22Rv1 (cell line): Measurements from ENCODE around the gene ZNF844.
"Not testable (repeated sequence)": the region's sequence is repeated elsewhere in the genome, so short reads cannot be mapped to it uniquely, and the experiment has no call there.

Experiments
- H3K27ac ChIP-seq: fragments of 450-650 bp; 2 replicates; pipeline ENCODE4 v1.5.1; 2017
- ZFX ChIP-seq: fragments of 450-650 bp; IDR thresholded peaks from 2 replicates; pipeline ENCODE4 v1.6.1; 2017; ENCODE audit warnings: antibody characterized with exemption, borderline replicate concordance
- TF ChIP-seq, protein P1 (sequence below): fragments of 450-650 bp; IDR thresholded peaks from 2 replicates; pipeline ENCODE4 v1.5.1; 2017; ENCODE audit warnings: mild to moderate bottlenecking

Gene ZNF844

DNA sequence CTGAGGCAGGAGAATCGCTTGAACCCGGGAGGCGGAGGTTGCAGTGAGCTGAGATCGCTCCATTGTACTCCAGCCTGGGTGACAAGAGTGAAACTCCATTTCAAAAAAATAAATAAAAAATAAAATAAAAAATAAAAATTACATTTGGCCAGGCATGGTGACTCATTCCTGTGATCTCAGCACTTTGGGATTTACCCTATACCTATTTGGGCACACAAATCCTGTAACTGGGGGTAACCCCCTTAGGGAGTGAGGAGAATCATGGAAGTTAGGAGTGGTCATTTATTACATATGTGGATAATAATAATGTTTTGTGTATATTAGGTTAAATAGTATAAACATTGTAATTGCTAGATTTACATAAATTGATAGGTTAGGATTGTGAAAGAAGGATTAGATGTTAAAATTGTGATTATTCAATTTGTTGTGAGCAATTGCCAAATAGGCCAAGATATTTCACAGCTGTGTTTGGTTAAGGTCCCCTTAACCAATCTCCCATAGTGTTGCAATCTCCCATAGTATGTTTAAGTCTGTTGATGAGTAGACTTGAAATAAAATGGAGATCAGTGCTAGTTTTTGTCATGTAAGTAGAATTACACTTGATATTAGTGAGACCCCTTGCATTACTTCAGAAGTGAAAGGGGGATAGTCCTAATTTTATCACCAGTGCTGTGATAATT lies 30.7 kb downstream of the ZNF844 start:
- no peak overlapping the region for H3K27ac ChIP-seq
- TF ChIP-seq ZFX: no peak
- TF ChIP-seq, protein P1, sequence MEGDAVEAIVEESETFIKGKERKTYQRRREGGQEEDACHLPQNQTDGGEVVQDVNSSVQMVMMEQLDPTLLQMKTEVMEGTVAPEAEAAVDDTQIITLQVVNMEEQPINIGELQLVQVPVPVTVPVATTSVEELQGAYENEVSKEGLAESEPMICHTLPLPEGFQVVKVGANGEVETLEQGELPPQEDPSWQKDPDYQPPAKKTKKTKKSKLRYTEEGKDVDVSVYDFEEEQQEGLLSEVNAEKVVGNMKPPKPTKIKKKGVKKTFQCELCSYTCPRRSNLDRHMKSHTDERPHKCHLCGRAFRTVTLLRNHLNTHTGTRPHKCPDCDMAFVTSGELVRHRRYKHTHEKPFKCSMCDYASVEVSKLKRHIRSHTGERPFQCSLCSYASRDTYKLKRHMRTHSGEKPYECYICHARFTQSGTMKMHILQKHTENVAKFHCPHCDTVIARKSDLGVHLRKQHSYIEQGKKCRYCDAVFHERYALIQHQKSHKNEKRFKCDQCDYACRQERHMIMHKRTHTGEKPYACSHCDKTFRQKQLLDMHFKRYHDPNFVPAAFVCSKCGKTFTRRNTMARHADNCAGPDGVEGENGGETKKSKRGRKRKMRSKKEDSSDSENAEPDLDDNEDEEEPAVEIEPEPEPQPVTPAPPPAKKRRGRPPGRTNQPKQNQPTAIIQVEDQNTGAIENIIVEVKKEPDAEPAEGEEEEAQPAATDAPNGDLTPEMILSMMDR: no peak

DNA sequence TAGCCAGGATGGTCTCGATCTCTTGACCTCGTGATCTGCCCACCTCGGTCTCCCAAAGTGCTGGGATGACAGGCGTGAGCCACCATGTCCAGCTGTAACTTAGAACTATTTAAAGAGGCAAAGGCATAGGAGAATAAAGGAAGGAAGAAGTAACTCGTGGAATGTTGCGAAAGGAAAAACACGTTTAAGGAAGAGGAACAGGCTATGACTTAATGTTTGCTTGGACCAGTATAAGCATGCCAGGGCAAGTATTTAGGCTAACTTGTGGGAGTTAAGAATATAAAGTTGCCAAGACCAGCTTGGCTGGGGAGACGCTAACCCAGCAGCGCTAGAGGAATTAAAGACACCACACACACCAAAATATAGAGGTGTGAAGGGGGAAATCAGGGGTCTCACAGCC lies 33.5 kb downstream of the ZNF844 start:
- H3K27ac ChIP-seq: no peak overlapping the region
- no peak for TF ChIP-seq ZFX
- TF ChIP-seq, protein P1: no peak

DNA sequence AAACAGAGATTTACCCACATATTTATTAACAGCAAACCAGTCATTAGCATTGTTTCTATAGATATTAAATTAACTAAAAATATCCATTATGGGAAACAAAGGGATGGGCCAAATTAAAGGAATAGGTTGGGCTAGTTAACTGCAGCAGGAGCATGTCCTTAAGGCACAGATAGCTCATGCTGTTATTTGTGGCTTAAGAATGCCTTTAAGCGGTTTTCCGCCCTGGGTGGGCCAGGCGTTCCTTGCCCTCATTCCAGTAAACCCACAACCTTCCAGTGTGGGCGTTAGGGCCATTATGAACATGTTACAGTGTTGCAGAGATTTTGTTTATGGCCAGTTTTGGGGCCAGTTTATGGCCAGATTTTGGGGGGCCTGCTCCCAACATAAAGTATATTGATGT lies 39.4 kb downstream of the ZNF844 start:
- not testable (repeated sequence) for H3K27ac ChIP-seq

DNA sequence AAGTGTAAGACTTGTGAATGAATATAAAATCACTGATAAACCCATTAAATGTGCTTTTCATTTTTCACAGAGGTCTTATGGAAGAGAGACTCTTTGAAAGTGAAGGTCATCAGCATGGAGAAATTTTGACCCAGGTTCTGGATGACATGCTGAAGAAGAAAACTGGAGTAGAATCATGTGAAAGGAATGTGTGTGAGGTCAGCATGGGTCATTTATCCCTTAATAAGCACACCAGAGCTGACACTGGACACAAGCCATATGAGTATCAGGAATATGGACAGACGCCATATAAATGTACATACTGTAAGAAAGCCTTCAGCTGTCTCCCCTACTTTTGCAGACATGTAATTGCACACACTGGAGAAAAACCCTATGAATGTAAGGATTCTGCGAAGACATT lies 46.6 kb downstream of the ZNF844 start:
- TF ChIP-seq ZFX: no peak
- TF ChIP-seq, protein P1: no peak
- no peak overlapping the region for H3K27ac ChIP-seq

DNA sequence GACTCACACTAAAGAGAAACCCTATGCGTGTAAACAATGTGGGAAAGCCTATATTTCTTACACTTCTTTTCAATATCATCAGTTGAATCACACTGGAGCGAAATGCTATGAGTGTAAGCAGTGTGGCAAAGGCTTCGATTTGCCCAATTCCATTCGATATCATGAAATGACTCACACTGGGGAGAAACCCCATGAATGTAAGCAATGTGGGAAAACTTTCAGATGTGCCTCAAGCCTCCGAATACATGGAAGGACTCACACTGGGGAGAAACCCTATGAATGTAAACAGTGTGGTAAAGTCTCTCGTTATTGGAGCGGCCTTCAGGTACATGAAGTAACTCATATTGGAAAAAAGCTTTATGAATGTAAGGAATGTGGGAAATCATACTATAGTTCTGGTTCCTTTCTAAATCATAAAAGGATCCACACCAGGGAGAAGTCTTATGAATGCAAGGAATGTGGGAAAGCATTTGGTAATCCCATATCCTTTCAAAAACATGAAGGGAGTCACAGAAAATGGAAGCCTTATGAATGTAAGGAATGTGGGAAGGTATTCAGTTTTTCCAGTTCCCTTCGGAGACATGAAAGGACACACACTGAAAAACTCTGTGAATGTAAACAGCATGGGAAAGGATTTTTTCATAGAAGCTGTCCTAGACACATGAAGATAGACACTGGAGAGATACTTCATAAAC lies 47.6 kb downstream of the ZNF844 start:
- TF ChIP-seq ZFX: no peak
- TF ChIP-seq, protein P1: no peak
- no peak overlapping the region for H3K27ac ChIP-seq

DNA sequence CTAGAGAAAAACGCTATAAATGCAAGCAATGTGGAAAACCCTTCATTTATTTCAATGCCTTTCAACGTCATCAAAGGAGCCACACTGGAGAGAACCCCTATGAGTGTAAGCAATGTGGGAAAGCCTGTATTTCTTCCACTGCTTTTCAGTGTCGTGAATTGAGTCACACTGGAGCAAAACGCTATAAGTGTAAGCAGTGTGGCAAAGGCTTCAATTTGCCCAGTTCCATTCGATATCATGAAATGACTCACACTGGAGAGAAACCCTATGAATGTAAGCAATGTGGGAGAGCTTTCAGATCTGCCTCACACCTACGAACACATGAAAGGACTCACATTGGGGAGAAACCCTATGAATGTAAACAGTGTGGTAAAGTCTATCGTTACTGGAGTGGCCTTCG lies 48.2 kb downstream of the ZNF844 start:
- TF ChIP-seq, protein P1: no peak
- no peak for TF ChIP-seq ZFX

DNA sequence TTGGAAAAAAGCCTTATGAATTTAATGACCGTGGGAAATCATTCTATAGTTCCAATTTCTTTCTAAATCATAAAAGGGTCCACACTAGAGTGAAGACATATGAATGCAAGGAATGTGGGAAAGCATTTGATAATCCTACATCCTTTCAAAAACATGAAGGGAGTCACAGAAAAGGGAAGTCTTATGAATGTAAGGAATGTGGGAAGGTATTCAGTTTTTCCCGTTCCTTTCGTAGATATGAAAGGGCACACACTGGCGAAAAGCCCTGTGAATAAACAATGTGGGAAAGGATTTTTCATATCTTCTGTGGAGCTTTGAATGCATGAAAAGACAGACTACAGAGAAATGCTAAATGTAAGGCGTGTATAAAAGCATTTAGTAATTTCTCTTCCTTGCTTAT lies 48.6 kb downstream of the ZNF844 start:
- no peak overlapping the region for H3K27ac ChIP-seq
- TF ChIP-seq, protein P1: no peak
- no peak for TF ChIP-seq ZFX

More for the DNA sequence above, 48.2 kb downstream of the ZNF844 start:
- no peak overlapping the region for H3K27ac ChIP-seq
